IMR-90 (cell line): ENCODE data around the gene PRDM15. TPM values are rescaled to one million over a fixed set of nuclear protein-coding genes. Genes with fewer than 3 reads are reported as not detected.

Experiments
- ATAC-seq: fragments of 200-7000 bp; cut with Tn5 transposase; 2 replicates; pipeline ENCODE4 v1.9.1; 2020; ENCODE audit warnings: low read depth, mild to moderate bottlenecking, moderate library complexity
- BruUV-seq: library from RNA; stranded (reverse); fragments of 400-500 nt; replicated peaks from 2 replicates; lab custom pipeline; 2021; lab: Mats Ljungman, UMichigan
- CTCF ChIA-PET: fragments of 300-600 bp; formaldehyde crosslinking; extraction: SDS; loops from one replicate; lab custom pipeline; 2021; ENCODE audit warnings: antibody characterized with exemption; lab: Yijun Ruan, JAX
- POLR2A ChIA-PET: fragments of 300-600 bp; sonication (Branson Sonifier 250); formaldehyde crosslinking; loops from one replicate; lab custom pipeline; 2022; ENCODE audit warnings: antibody characterized with exemption; ENCODE audit not compliant: unreplicated experiment; lab: Charles Lee
- DNase-seq: peaks from one replicate; pipeline ENCODE4 v3.0.0; 2013
- H2AFZ ChIP-seq: replicated peaks from 2 replicates; pipeline ENCODE3; 2013; ENCODE audit warnings: low read length, mild to moderate bottlenecking; ENCODE audit not compliant: poor library complexity
- H2AK5ac ChIP-seq: 2 replicates; pipeline ENCODE4 v1.6.1; 2013; ENCODE audit warnings: low read depth, low read length, inconsistent platforms
- H2AK9ac ChIP-seq: replicated peaks from 2 replicates; pipeline ENCODE3; 2013; ENCODE audit warnings: mild to moderate bottlenecking, low read depth, low read length, moderate library complexity; ENCODE audit not compliant: poor library complexity
- H2BK120ac ChIP-seq: 2 replicates; pipeline ENCODE4 v1.6.1; 2013; ENCODE audit warnings: low read depth, low read length, inconsistent platforms
- H2BK15ac ChIP-seq: 3 replicates; pipeline ENCODE4 v1.6.1; 2013; ENCODE audit warnings: low read depth, low read length, inconsistent platforms
- H2BK20ac ChIP-seq: 2 replicates; pipeline ENCODE4 v1.6.1; 2013; ENCODE audit warnings: low read depth, mild to moderate bottlenecking, inconsistent platforms, low read length, moderate library complexity
- H2BK5ac ChIP-seq: 2 replicates; pipeline ENCODE4 v1.6.1; 2013; ENCODE audit warnings: mild to moderate bottlenecking, low read depth, low read length, inconsistent platforms; ENCODE audit not compliant: poor library complexity, severe bottlenecking
- H3K14ac ChIP-seq: replicated peaks from 2 replicates; pipeline ENCODE4 v1.6.1; 2013; ENCODE audit warnings: low read depth, low read length, inconsistent platforms
- H3K18ac ChIP-seq: 2 replicates; pipeline ENCODE4 v1.6.1; 2013; ENCODE audit warnings: low read depth, low read length, control low read depth
- H3K23ac ChIP-seq: 2 replicates; pipeline ENCODE4 v1.6.1; 2013; ENCODE audit warnings: low read depth, low read length, inconsistent platforms
- H3K27ac ChIP-seq: 2 replicates; pipeline ENCODE4 v1.5.1; 2013; ENCODE audit warnings: mild to moderate bottlenecking, control low read depth, low read length; ENCODE audit not compliant: insufficient read depth
- H3K27me3 ChIP-seq: 2 replicates; pipeline ENCODE4 v1.6.1; 2013; ENCODE audit warnings: low read length; ENCODE audit not compliant: control insufficient read depth, insufficient read depth
- H3K36me3 ChIP-seq: 2 replicates; pipeline ENCODE4 v1.6.1; 2013; ENCODE audit warnings: low read length, mixed read lengths; ENCODE audit not compliant: control insufficient read depth, insufficient read depth
- H3K4ac ChIP-seq: 2 replicates; pipeline ENCODE4 v1.6.1; 2013; ENCODE audit warnings: low read depth, low read length, inconsistent platforms
- H3K4me1 ChIP-seq: 2 replicates; pipeline ENCODE4 v1.6.1; 2013; ENCODE audit warnings: low read length, mixed read lengths; ENCODE audit not compliant: control insufficient read depth, insufficient read depth
- H3K4me2 ChIP-seq: 2 replicates; pipeline ENCODE4 v1.6.1; 2013; ENCODE audit warnings: low read depth, mild to moderate bottlenecking, control low read depth, low read length, moderate library complexity
- H3K4me3 ChIP-seq: 2 replicates; pipeline ENCODE4 v1.5.1; 2013; ENCODE audit warnings: low read depth, mild to moderate bottlenecking, control low read depth, low read length, moderate library complexity; ENCODE audit not compliant: insufficient read depth
- H3K56ac ChIP-seq: 2 replicates; pipeline ENCODE4 v1.6.1; 2013; ENCODE audit warnings: low read length, inconsistent platforms; ENCODE audit not compliant: insufficient read depth; ENCODE audit errors: extremely low read depth
- H3K79me1 ChIP-seq, 2 experiments: 2 replicates each; pipeline ENCODE4 v1.6.1; 2013; ENCODE audit warnings: low read length in 2 of 2, inconsistent platforms in 1 of 2, low read depth in 1 of 2
- H3K9ac ChIP-seq: 2 replicates; pipeline ENCODE4 v1.6.1; 2013; ENCODE audit warnings: low read depth, low read length, control low read depth
- H3K9me1 ChIP-seq: 2 replicates; pipeline ENCODE4 v1.6.1; 2013; ENCODE audit warnings: low read length, inconsistent platforms; ENCODE audit not compliant: insufficient read depth
- H3K9me3 ChIP-seq: 2 replicates; pipeline ENCODE4 v1.6.1; 2013; ENCODE audit warnings: low read length; ENCODE audit not compliant: control insufficient read depth, insufficient read depth
- H4K20me1 ChIP-seq: 2 replicates; pipeline ENCODE4 v1.6.1; 2013; ENCODE audit warnings: low read length, inconsistent platforms; ENCODE audit not compliant: insufficient read depth
- H4K5ac ChIP-seq: 2 replicates; pipeline ENCODE4 v1.6.1; 2013; ENCODE audit warnings: mild to moderate bottlenecking, low read depth, low read length, control low read depth
- H4K8ac ChIP-seq, 2 experiments: 2 replicates each; pipeline ENCODE4 v1.6.1; 2013; ENCODE audit warnings: low read depth in 2 of 2, low read length in 2 of 2, control low read depth in 1 of 2, inconsistent platforms in 1 of 2
- H4K91ac ChIP-seq: 2 replicates; pipeline ENCODE4 v1.6.1; 2013; ENCODE audit warnings: low read depth, low read length, inconsistent platforms; ENCODE audit not compliant: insufficient read depth
- BHLHE40 ChIP-seq: fragments of 150-350 bp; IDR thresholded peaks from 2 replicates; pipeline ENCODE4 v1.6.1; 2016; ENCODE audit warnings: mild to moderate bottlenecking, low read depth, low read length
- CEBPB ChIP-seq: IDR thresholded peaks from 2 replicates; pipeline ENCODE4 v1.6.1; 2012; ENCODE audit warnings: low read depth, low read length, improper control_type of control experiment
- CHD1 ChIP-seq: IDR thresholded peaks from 2 replicates; pipeline ENCODE4 v1.6.1; 2012; ENCODE audit warnings: low read depth, low read length, improper control_type of control experiment
- ELK1 ChIP-seq: fragments of 150-350 bp; IDR thresholded peaks from 2 replicates; pipeline ENCODE4 v1.6.1; 2016; ENCODE audit warnings: low read depth, mild to moderate bottlenecking, low read length, moderate library complexity, borderline replicate concordance
- FOS ChIP-seq: fragments of 150-350 bp; IDR thresholded peaks from 2 replicates; pipeline ENCODE4 v1.6.1; 2016; ENCODE audit warnings: low read depth, low read length
- MAFK ChIP-seq: IDR thresholded peaks from 2 replicates; pipeline ENCODE4 v1.6.1; 2012; ENCODE audit warnings: low read depth, low read length, improper control_type of control experiment
- MAZ ChIP-seq: IDR thresholded peaks from 2 replicates; pipeline ENCODE4 v1.6.1; 2012; ENCODE audit warnings: low read depth, mild to moderate bottlenecking, low read length, improper control_type of control experiment, moderate library complexity, borderline replicate concordance
- MXI1 ChIP-seq: IDR thresholded peaks from 2 replicates; pipeline ENCODE4 v1.6.1; 2012; ENCODE audit warnings: low read depth, mild to moderate bottlenecking, low read length, moderate library complexity, borderline replicate concordance
- NFE2L2 ChIP-seq: fragments of 150-350 bp; IDR thresholded peaks from 2 replicates; pipeline ENCODE4 v1.6.1; 2016; ENCODE audit warnings: low read depth, mild to moderate bottlenecking, low read length
- POLR2A ChIP-seq: IDR thresholded peaks from 2 replicates; pipeline ENCODE4 v1.6.1; 2012; ENCODE audit warnings: mild to moderate bottlenecking, low read depth, low read length
- RAD21 ChIP-seq: IDR thresholded peaks from 2 replicates; pipeline ENCODE4 v1.6.1; 2012; ENCODE audit warnings: low read length, improper control_type of control experiment
- RCOR1 ChIP-seq: IDR thresholded peaks from 2 replicates; pipeline ENCODE4 v1.6.1; 2012; ENCODE audit warnings: mild to moderate bottlenecking, low read length, improper control_type of control experiment; ENCODE audit not compliant: insufficient replicate concordance
- RFX5 ChIP-seq: IDR thresholded peaks from 2 replicates; pipeline ENCODE4 v1.8.0; 2012; ENCODE audit warnings: low read depth, mild to moderate bottlenecking, low read length, moderate library complexity
- SMC3 ChIP-seq: fragments of 150-350 bp; IDR thresholded peaks from 2 replicates; pipeline ENCODE4 v1.6.1; 2016; ENCODE audit warnings: low read depth, mild to moderate bottlenecking, antibody characterized with exemption, low read length, moderate library complexity
- USF2 ChIP-seq: fragments of 150-350 bp; IDR thresholded peaks from 2 replicates; pipeline ENCODE4 v1.6.1; 2017; ENCODE audit warnings: mild to moderate bottlenecking, antibody characterized with exemption, low read length, low read depth
- whole genome bisulfite sequencing, 2 experiments: methylation state at CpG; one replicate each; pipeline versions ENCODE4 v1.1.5 to v1.1.7; 2013; ENCODE audit warnings: missing lambda C conversion rate in 2 of 2; ENCODE audit not compliant: insufficient read length in 1 of 2; ENCODE audit errors: extremely low coverage in 2 of 2; 5-methylcytosine and 5-hydroxymethylcytosine counted together
- dilution Hi-C: fragments of 300-500 bp; cut with HindIII; formaldehyde crosslinking; loops from one replicate; pipeline ENCODE4 v1.14.3; 2018; ENCODE audit warnings: low sequenced_read_pairs; ENCODE audit not compliant: unreplicated experiment
- in situ Hi-C: fragments of 300-500 bp; cut with MboI; formaldehyde crosslinking; loops from 3 replicates; pipeline ENCODE4 v1.14.3; 2019; ENCODE audit warnings: low sequenced_read_pairs, inconsistent platforms, mixed read lengths
- intact Hi-C: fragments of 100-400 bp; cut with micrococcal nuclease; formaldehyde crosslinking; loops from 2 replicates; pipeline ENCODE4 v1.10.0; 2022
- polyA plus RNA-seq, 3 experiments: library from polyadenylated mRNA; depleted of rRNA; stranded (reverse); fragments of >200 nt; gene quantifications; 2 replicates each; pipeline ENCODE4 v1.2.3, GENCODE V29; 2012; ENCODE audit warnings: low replicate concordance in 1 of 3
- total RNA-seq: library from RNA; depleted of rRNA; stranded (reverse); fragments of >200 nt; gene quantifications from 2 replicates; pipeline ENCODE4 v1.2.3, GENCODE V29; 2012
- TF ChIP-seq, protein P1 (sequence below): conservative IDR thresholded peaks from 2 replicates; pipeline ENCODE4 v1.5.1; 2012; ENCODE audit warnings: mild to moderate bottlenecking, low read depth, low read length, improper control_type of control experiment

Gene PRDM15
- total and polyA plus RNA-seq, 2 of the 4 experiments (the other 2 are of a cell fraction), result 7.3 to 8.8 TPM

DNA sequence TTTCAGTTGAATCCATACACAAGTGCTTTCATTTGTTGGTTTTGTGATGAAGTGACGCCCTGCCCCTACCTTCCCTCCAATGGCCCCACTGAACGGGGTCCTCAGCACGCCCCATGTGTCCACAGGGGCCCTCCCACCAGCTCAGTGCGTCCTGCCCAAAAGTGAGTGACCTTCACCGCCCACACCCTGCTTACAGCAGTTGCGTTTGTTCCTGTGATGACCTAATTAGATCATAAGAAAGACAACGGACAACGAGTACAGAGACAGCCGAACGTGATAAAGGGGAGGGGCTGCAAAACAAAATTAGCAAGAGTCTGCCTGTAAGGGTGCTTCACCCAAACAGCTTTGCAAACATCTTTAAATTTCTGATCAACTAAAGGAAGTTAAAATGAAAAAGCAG, 74.1 kb downstream of the PRDM15 start:
- no peak overlapping the region for H4K8ac ChIP-seq
- H2AK5ac ChIP-seq, result no peak overlapping the region
- intact Hi-C loops, result no loop called here
- dilution Hi-C loops, result no loop called here
- in situ Hi-C loops, result no loop called here
- ATAC-seq (no peak), DNase-seq (no peak)
- no TSS peak for BruUV-seq
- H3K9me1 ChIP-seq, result peaks cover 2% of the 10 kb centered on the region; the same call in 1 of the 2 replicates
- H2BK120ac ChIP-seq, result no peak overlapping the region
- no peak for TF ChIP-seq RCOR1
- TF ChIP-seq RAD21, result no peak
- TF ChIP-seq, protein P1, sequence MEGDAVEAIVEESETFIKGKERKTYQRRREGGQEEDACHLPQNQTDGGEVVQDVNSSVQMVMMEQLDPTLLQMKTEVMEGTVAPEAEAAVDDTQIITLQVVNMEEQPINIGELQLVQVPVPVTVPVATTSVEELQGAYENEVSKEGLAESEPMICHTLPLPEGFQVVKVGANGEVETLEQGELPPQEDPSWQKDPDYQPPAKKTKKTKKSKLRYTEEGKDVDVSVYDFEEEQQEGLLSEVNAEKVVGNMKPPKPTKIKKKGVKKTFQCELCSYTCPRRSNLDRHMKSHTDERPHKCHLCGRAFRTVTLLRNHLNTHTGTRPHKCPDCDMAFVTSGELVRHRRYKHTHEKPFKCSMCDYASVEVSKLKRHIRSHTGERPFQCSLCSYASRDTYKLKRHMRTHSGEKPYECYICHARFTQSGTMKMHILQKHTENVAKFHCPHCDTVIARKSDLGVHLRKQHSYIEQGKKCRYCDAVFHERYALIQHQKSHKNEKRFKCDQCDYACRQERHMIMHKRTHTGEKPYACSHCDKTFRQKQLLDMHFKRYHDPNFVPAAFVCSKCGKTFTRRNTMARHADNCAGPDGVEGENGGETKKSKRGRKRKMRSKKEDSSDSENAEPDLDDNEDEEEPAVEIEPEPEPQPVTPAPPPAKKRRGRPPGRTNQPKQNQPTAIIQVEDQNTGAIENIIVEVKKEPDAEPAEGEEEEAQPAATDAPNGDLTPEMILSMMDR, result no peak
- no peak for TF ChIP-seq FOS
- TF ChIP-seq RFX5, result no peak
- TF ChIP-seq MAZ, result no peak
- no peak for TF ChIP-seq NFE2L2
- TF ChIP-seq POLR2A, result no peak
- no peak for TF ChIP-seq CHD1
- no peak for TF ChIP-seq CEBPB
- no peak for TF ChIP-seq SMC3
- TF ChIP-seq MXI1, result no peak
- no peak for TF ChIP-seq BHLHE40
- TF ChIP-seq USF2, result no peak
- no peak for TF ChIP-seq ELK1
- no peak for TF ChIP-seq MAFK
- no peak overlapping the region for H3K56ac ChIP-seq
- H3K4me1 ChIP-seq, result no peaks in the 10 kb centered on the region
- H4K20me1 ChIP-seq, result no peaks in the 10 kb centered on the region
- CTCF ChIA-PET, result no interaction called here
- H3K27me3 ChIP-seq, result no peaks in the 10 kb centered on the region
- 100% methylated on average over 2 of the region's 10 CpGs; no CpG with 5 or more reads in 1 of the 2 experiments for WGBS, 2 experiments
- H2BK20ac ChIP-seq, result no peak overlapping the region
- H3K4me3 ChIP-seq, result no peak overlapping the region
- H3K79me1 ChIP-seq, result peaks cover 0 to 7% of the 10 kb centered on the region in 2 experiments; a peak in 1 of 4 replicates
- H3K9ac ChIP-seq, result no peak overlapping the region
- H4K5ac ChIP-seq, result no peak overlapping the region
- H3K9me3 ChIP-seq, result no peaks in the 10 kb centered on the region
- H2AFZ ChIP-seq, result no peak overlapping the region
- H3K4me2 ChIP-seq, result no peak overlapping the region
- H2BK15ac ChIP-seq, result no peak overlapping the region
- H3K36me3 ChIP-seq, result peaks cover 18% of the 10 kb centered on the region
- H4K91ac ChIP-seq, result no peak overlapping the region
- H2AK9ac ChIP-seq, result no peak overlapping the region
- no peak overlapping the region for H3K18ac ChIP-seq
- no peak overlapping the region for H3K27ac ChIP-seq
- H3K4ac ChIP-seq, result no peak overlapping the region
- POLR2A ChIA-PET, result no interaction called here
- no peak overlapping the region for H2BK5ac ChIP-seq
- H3K14ac ChIP-seq, result no peak overlapping the region
- H3K23ac ChIP-seq, result no peak overlapping the region
